Right lobe of liver (tissue), 6 donors: Measurements from ENCODE around the gene RBM44. TPM values are rescaled to one million over a fixed set of nuclear protein-coding genes. Genes with fewer than 3 reads are reported as not detected.
"Not testable (repeated sequence)": the region's sequence is repeated elsewhere in the genome, so short reads cannot be mapped to it uniquely, and the experiment has no call there.

Experiments used
- ATAC-seq, 4 donors: fragments of 200-7000 bp; cut with Tn5 transposase; one replicate each; pipeline ENCODE4 v1.9.1; 2020; ENCODE audit warnings: mild to moderate bottlenecking in 4 of 4, moderate library complexity in 4 of 4
- DNase-seq, 3 donors: peaks; one replicate each; pipeline ENCODE4 v3.0.0-alpha.2; 2020
- H3K27ac ChIP-seq, 3 donors: fragments of 200-600 bp; one replicate each; pipeline ENCODE4 v1.8.0; 2022
- H3K27me3 ChIP-seq, 2 donors: fragments of 200-600 bp; one replicate each; pipeline ENCODE4 v1.8.0; 2022
- H3K36me3 ChIP-seq, 4 donors: fragments of 200-600 bp; sonication (generic) in 1 of 4; one replicate each; pipeline versions ENCODE4 v1.5.1 to v1.8.0; 2017 to 2022; ENCODE audit warnings: control low read depth in 1 of 4
- H3K4me1 ChIP-seq, 4 donors: fragments of 200-600 bp; sonication (generic) in 1 of 4; one replicate each; pipeline versions ENCODE4 v1.5.1 to v1.8.0; 2017 to 2022; ENCODE audit warnings: control low read depth in 1 of 4
- H3K4me3 ChIP-seq, 3 donors: fragments of 200-600 bp; one replicate each; pipeline ENCODE4 v1.8.0; 2022
- H3K9me3 ChIP-seq, 4 donors: fragments of 200-600 bp; sonication (generic) in 1 of 4; one replicate each; pipeline versions ENCODE4 v1.5.1 to v1.8.0; 2017 to 2022; ENCODE audit warnings: control low read depth in 1 of 4
- CTCF ChIP-seq, 4 donors: fragments of 200-600 bp in 3 of 4; fragments of 450-650 bp in 1 of 4; IDR thresholded peaks; one replicate each; pipeline versions ENCODE4 v1.5.1 to v1.8.0; 2016 to 2022; ENCODE audit warnings: antibody characterized with exemption in 4 of 4, mild to moderate bottlenecking in 2 of 4
- POLR2A ChIP-seq: fragments of 450-650 bp; IDR thresholded peaks from one replicate; pipeline ENCODE4 v1.6.1; 2017; ENCODE audit warnings: antibody characterized with exemption, mild to moderate bottlenecking
- WGBS: methylation state at CpG from one replicate; pipeline ENCODE4 v1.1.6; 2018; ENCODE audit warnings: low coverage, low lambda C conversion rate; ENCODE audit not compliant: insufficient coverage; ENCODE audit errors: missing lambda C conversion rate; 5-methylcytosine and 5-hydroxymethylcytosine counted together
- intact Hi-C, 2 donors: fragments of 100-400 bp; cut with DNase I; formaldehyde crosslinking; loops; one replicate each; pipeline versions ENCODE4 v1.11.2 to v1.14.1; 2022
- total RNA-seq, 6 experiments: library from RNA; depleted of rRNA in 2 of 6; stranded (reverse); fragments of >200 nt in 2 of 6; fragmentation: NEBNext Ultra II Directional in 3 of 6; extraction: Animal tissue kit (Norgen Biotek cat#: 25700) in 3 of 6; gene quantifications; one replicate each; pipeline versions ENCODE4 v1.1.0 to v1.2.4, GENCODE V29; 2016 to 2023
- donor health status: DM: no; HTN: yes; CAD: no.
- donor health status: DM: no; HTN: no; CAD: no.
- donor health status: DM: no; HTN: no; CAD: no.
- donor health status: DM: no; HTN: yes; CAD: no.
- donor health status: DM: no; HTN: yes; CAD: no.

Gene RBM44
- total RNA-seq, 6 experiments from 2014 or later: 0.07 to 0.92 (median 0.20) TPM

- TF ChIP-seq POLR2A (no peak), CTCF (IDR thresholded peaks at IDR 0.05) (no peak)
- Histone ChIP-seq H3K27ac (no peak overlapping the region), H3K27me3 (no peaks in the 10 kb centered on the region), H3K9me3 (no peaks in the 10 kb centered on the region), H3K36me3 (peaks cover 0 to 63% (median 22%) of the 10 kb centered on the region in 4 donors), H3K4me1 (no peaks in the 10 kb centered on the region), H3K4me3 (no peak overlapping the region)
- DNase-seq: no peak
- intact Hi-C loops: no loop called here
- WGBS: 91% methylated on average over 8 of the region's 10 CpGs
- ATAC-seq: no peak
These were observed 40.4 kb upstream of the RBM44 start for GRCh38 chr2:237758185-237758584.

- intact Hi-C loops: no loop called here
- ATAC-seq (no peak), DNase-seq (no peak)
- Histone ChIP-seq H3K36me3 (peaks cover 0 to 53% (median 20%) of the 10 kb centered on the region in 4 donors), H3K4me1 (no peaks in the 10 kb centered on the region), H3K4me3 (no peak overlapping the region), H3K9me3 (no peaks in the 10 kb centered on the region), H3K27me3 (no peaks in the 10 kb centered on the region), H3K27ac (no peak overlapping the region)
- TF ChIP-seq POLR2A: no peak
- TF ChIP-seq CTCF (IDR thresholded peaks at IDR 0.05): no peak
- 93% methylated on average over 8 of the region's 10 CpGs for WGBS
These were observed 39.4 kb upstream of the RBM44 start for GRCh38 chr2:237759176-237759575.

- DNase-seq (no peak), ATAC-seq (no peak)
- WGBS: 93% methylated on average over 23 of the region's 23 CpGs
- TF ChIP-seq CTCF (IDR thresholded peaks at IDR 0.05): no peak
- no peak for TF ChIP-seq POLR2A
- no peak overlapping the region for H3K27ac ChIP-seq
- no peaks in the 10 kb centered on the region for H3K9me3 ChIP-seq
- H3K36me3 ChIP-seq: peaks cover 0 to 37% (median 13%) of the 10 kb centered on the region in 4 donors
- no peak overlapping the region for H3K4me3 ChIP-seq
- H3K27me3 ChIP-seq: no peaks in the 10 kb centered on the region
- intact Hi-C loops: no loop called here
- no peaks in the 10 kb centered on the region for H3K4me1 ChIP-seq
These were observed 37.8 kb upstream of the RBM44 start for GRCh38 chr2:237760506-237761502.

GRCh38 chr2:237762291-237763182 lies 36.0 kb upstream of the RBM44 start:
- peaks cover 0 to 33% (median 13%) of the 10 kb centered on the region in 4 donors for H3K36me3 ChIP-seq
- 91% methylated on average over 9 of the region's 9 CpGs for WGBS

More at GRCh38 chr2:237762291-237763182, 36.0 kb upstream of the RBM44 start:
- H3K27ac ChIP-seq, intact Hi-C loops, ATAC-seq, H3K9me3 ChIP-seq, H3K4me3 ChIP-seq, DNase-seq, H3K27me3 ChIP-seq, H3K4me1 ChIP-seq: not testable (repeated sequence)
